ENCODE results near the gene PRIM2. TPM values are rescaled to one million over a fixed set of nuclear protein-coding genes. Genes with fewer than 3 reads are reported as not detected.
"Not testable (repeated sequence)": the region's sequence is repeated elsewhere in the genome, so short reads cannot be mapped to it uniquely, and the experiment has no call there.

Gene PRIM2
- total RNA-seq, 1 donor from 2014 or later: 3.1 TPM

GRCh38 chr6:57432919-57433684 is 115.7 kb downstream of the PRIM2 start:
- DNase-seq (no peak), ATAC-seq (ENCODE audit: poor library complexity) (no peak)
- intact Hi-C loops (cut with DNase I): no loop called here

DNA sequence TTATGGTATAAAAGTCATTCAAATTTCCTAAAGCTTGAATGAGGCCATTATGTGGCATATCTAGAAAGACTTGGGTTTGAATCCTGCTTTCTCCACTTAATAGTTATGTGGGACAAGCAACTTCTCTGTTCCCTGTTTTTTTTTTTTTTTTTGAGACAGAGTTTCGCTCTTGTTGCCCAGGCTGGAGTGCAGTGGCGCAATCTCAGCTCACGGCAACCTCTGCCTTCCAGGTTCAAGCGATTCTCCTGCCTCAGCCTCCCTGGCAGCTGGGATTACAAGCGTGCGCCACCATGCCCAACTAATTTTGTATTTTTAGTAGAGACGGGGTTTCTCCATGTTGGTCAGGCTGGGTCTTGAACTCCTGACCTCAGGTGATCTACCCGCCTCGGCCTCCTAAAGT is 116.4 kb downstream of the PRIM2 start:
- ATAC-seq (ENCODE audit: poor library complexity); intact Hi-C loops (cut with DNase I): not testable (repeated sequence)

GRCh38 chr6:57434944-57435343 is 117.5 kb downstream of the PRIM2 start:
- DNase-seq (no peak), ATAC-seq (ENCODE audit: poor library complexity) (no peak)
- intact Hi-C loops (cut with DNase I): no loop called here

More for the DNA sequence above, 116.4 kb downstream of the PRIM2 start:
- not testable (repeated sequence) for DNase-seq

GRCh38 chr6:57435475-57436160 is 118.2 kb downstream of the PRIM2 start:
- ATAC-seq (ENCODE audit: poor library complexity) (no peak), DNase-seq (no peak)
- intact Hi-C loops (cut with DNase I): no loop called here

GRCh38 chr6:57440735-57441134 is 123.3 kb downstream of the PRIM2 start:
- intact Hi-C loops (cut with DNase I); DNase-seq; ATAC-seq (ENCODE audit: poor library complexity): not testable (repeated sequence)

- ATAC-seq (ENCODE audit: poor library complexity); DNase-seq; intact Hi-C loops (cut with DNase I): not testable (repeated sequence)
Observed at GRCh38 chr6:57442133-57442532, 124.7 kb downstream of the PRIM2 start.

DNA sequence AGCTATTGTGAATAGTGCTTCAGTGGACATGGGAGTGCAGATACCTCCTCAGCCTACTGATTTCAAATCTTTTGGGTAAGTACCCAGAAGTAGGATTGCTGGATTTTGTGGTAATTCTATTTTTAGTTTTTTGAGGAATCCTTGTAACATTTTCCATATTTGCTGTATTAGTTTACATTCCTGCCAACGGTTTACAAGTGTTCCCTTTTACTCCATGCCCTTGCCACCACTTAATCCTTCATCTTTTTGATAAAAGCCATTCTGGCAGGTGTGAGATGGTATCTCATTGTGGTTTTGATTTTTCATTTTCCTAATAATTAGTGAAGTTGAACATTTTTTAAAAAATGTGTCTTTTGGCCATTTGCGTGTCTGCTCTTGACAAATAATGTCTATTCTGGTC is 125.8 kb downstream of the PRIM2 start:
- intact Hi-C loops (cut with DNase I); DNase-seq; ATAC-seq (ENCODE audit: poor library complexity): not testable (repeated sequence)

- ATAC-seq (ENCODE audit: poor library complexity); intact Hi-C loops (cut with DNase I); DNase-seq: not testable (repeated sequence)
Observed at GRCh38 chr6:57444787-57445186, 127.4 kb downstream of the PRIM2 start.

- ATAC-seq (ENCODE audit: poor library complexity); DNase-seq; intact Hi-C loops (cut with DNase I): not testable (repeated sequence)
Observed at GRCh38 chr6:57445379-57445778, 127.9 kb downstream of the PRIM2 start.

DNA sequence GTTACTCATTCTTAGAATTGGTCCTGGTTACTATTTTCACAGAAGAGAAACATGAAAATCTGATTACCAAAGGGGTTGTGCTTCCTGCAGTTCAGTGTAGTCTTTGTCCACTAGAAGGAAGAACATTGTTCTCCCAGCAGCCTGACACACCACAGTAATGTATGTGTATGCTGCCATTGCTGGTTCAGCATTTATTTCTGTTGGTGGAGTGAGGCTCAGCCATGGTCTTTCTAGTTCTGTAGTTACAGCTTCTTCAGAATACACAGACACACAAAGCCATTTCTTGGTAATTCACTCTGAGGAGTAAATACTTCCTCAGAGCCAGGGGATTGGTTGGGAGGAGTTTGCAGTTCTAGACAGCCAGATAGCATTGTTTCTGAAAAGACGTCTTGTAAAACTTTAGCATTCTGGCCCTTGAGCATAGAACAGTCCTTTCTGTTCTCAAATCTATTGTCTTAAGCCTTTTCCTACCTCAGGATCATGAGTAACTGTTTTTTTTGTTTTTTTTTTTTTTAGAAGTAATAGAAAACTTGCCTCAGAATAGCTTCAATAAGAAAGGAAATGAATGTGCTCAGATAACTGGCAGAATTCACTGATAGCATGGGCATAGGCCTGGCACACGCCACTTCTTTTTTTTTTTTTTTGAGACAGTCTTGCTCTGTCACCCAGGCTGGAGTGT is 128.5 kb downstream of the PRIM2 start:
- intact Hi-C loops (cut with DNase I); ATAC-seq (ENCODE audit: poor library complexity); DNase-seq: not testable (repeated sequence)

- intact Hi-C loops (cut with DNase I); ATAC-seq (ENCODE audit: poor library complexity): not testable (repeated sequence)
Observed at GRCh38 chr6:57449496-57450066, 132.2 kb downstream of the PRIM2 start.

DNA sequence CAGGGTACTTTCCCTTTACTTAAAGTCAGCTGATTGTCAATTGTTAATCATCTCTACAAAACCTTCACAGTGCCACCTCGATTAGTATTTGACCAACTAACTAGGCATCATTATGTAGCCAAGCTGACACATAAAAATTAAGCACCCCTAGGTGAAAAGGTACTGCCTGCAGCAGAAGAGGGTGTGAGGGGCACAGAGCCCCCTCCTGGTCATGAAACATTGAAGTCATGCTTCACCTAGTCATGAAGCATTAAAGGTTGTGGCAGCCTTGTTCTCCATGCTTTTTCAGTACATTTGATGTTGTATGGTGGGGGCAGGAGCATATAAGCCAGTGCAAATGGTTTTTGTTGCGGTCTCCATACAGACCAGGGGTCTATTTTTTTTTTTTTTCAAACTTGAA is 142.4 kb downstream of the PRIM2 start:
- DNase-seq; intact Hi-C loops (cut with DNase I); ATAC-seq (ENCODE audit: poor library complexity): not testable (repeated sequence)

More at GRCh38 chr6:57449496-57450066, 132.2 kb downstream of the PRIM2 start:
- DNase-seq: not testable (repeated sequence)

DNA sequence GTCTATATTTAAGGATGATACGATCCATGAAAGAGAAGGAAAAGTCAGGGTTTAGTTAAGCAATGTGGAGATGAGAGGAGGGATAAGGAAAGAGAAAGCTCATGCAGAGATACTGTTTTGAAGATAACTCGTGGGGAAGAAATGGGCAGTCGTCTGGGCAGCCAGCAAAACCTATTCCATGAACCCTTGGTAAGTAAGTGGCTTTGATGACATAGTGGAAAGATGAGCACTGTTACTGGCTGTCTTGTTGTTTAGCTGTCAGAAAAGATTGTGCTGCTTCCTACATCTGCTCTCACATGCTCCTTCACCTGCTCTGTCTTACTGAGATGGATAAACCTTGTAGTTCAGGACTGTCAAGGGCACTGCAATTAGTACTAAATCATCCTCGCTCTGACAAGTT is 143.6 kb downstream of the PRIM2 start:
- intact Hi-C loops (cut with DNase I); ATAC-seq (ENCODE audit: poor library complexity); DNase-seq: not testable (repeated sequence)

DNA sequence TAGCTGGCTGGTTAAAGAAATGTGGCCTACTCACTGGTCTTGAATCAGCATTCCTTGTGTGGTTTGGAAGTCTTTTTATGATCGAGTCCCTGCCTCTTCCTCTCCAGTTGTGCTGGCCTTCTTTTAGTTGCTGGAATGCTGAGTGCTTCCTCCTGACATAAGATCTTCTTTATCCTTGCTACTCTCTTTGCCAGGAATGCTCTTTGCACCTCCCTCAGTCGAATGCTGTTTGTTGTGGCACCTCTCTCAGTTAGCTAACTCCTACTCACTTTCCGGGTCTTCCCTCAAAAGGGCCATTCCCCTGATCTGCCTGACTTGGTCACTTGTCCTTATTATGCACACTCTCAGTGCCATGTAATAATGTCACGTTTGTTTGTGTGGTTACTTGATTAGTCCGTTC is 146.4 kb downstream of the PRIM2 start:
- ATAC-seq (ENCODE audit: poor library complexity); intact Hi-C loops (cut with DNase I); DNase-seq: not testable (repeated sequence)

GRCh38 chr6:57465968-57466367 is 148.5 kb downstream of the PRIM2 start:
- ATAC-seq (ENCODE audit: poor library complexity); intact Hi-C loops (cut with DNase I); DNase-seq: not testable (repeated sequence)

- no peak for DNase-seq
- no peak for ATAC-seq (ENCODE audit: poor library complexity)
- intact Hi-C loops (cut with DNase I): no loop called here
Observed at GRCh38 chr6:57469072-57469471, 151.6 kb downstream of the PRIM2 start.

GRCh38 chr6:57470148-57470547 is 152.7 kb downstream of the PRIM2 start:
- ATAC-seq (ENCODE audit: poor library complexity); DNase-seq; intact Hi-C loops (cut with DNase I): not testable (repeated sequence)

GRCh38 chr6:57471314-57471864 is 154.0 kb downstream of the PRIM2 start:
- ATAC-seq (ENCODE audit: poor library complexity); DNase-seq; intact Hi-C loops (cut with DNase I): not testable (repeated sequence)

All from Right ventricle myocardium superior (tissue), 1 donor.